ENCODE data around the gene SMIM1.

SMIM1 gene

GRCh38 chr1:3825356-3825755 is 52.8 kb downstream of the SMIM1 start:
- TF ChIP-seq CTCF (IDR thresholded peaks at IDR 0.05; ENCODE audit: low read depth, low read length), result no peak
- no peak overlapping the region for H3K4me3 ChIP-seq (ENCODE audit: low read depth, low read length)
